Measurements from ENCODE around the gene ASIC2.
"Not testable (repeated sequence)": the region's sequence is repeated elsewhere in the genome, so short reads cannot be mapped to it uniquely, and the experiment has no call there.

ASIC2 gene

DNA sequence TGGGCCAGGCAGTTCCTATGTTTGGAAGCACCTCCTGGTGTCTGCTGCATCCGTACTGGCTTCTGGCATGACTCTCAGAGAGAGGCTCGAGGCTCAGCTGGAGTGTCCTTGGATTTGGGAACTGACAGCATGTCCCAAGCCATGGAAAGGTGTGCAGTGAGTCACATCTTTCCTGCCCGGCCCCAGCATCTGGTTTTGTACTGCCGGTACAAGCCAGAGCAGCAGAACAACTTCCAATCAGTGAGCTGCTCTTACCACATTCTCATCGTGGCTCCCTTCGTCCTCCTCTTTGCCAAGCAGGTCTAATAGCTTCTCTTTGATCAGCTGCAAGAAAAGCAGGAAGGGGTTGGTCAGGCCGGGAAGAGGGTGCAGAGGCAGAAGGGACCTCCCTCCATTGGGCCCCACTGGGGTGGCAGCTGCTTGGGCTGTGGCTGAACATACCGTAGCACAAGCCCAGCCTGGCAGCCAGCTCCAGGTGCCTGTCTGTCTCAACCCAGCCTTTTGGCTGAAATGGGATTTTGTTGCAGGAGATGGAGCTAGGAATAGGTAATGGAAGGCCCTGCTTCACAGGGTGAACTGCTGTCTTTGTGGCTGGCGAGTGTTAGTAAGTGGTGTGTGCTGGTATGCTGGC, 277.3 kb downstream of the ASIC2 start:
- no peak for DNase-seq

DNA sequence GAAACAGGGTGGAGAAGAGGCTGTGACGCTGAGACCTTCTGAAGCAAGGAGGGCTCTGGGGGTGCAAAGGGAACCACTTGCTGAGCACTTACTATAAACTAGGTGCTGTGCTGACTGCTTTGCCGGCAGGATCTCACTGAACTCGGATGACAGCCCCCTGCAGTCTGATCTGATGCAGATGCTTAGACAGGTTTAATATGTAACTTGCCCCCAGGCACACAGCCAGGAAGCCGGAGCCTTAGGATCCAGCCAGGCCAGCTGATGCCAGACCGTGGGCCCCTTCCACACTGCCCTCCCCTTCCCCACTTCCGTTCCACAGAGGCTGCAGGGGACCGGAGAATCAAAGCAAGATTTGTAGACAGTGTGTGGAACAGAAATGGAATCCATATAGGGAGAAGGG, 278.3 kb downstream of the ASIC2 start:
- DNase-seq, result no peak

DNA sequence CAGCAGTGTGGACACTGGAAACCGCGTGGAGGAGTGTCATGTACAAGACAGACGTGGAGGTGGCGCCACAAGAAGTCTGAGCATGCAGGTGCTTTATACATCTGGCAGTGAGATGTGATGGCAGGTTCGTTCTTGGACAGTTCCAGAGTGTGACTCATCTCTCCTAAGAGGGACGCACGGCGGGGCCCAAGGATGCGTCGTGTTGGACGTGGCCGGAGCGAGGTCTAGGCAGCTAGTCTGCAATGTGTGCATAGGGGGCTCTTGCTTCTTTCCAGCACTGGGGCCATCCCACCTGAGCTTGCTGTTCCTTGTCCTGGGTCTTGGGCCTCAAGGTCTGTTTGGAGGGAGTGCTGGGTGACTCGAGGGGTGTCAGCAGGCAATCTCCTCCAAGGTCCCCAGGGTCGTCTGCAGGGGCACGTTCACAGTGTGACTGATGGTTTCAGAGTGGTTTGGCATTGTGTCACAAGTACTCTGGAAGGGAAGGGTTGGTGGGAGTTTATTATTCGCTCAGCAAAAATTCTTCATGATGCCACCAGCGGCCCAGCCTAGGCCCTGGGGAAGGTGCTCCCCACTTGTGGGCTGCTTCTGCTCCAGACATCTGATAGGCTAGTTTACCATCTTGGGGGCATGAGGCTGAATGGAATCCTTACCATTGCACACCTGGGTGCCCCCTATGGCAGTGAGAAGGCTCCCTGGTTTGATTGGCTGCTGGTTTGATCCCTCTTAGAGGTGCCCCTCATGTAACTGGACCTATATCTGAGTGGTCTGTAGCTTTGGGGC, 279.3 kb downstream of the ASIC2 start:
- no peak for DNase-seq

- DNase-seq, result no peak
Observed at GRCh38 chr17:33012522-33013033, 280.5 kb downstream of the ASIC2 start.

DNA sequence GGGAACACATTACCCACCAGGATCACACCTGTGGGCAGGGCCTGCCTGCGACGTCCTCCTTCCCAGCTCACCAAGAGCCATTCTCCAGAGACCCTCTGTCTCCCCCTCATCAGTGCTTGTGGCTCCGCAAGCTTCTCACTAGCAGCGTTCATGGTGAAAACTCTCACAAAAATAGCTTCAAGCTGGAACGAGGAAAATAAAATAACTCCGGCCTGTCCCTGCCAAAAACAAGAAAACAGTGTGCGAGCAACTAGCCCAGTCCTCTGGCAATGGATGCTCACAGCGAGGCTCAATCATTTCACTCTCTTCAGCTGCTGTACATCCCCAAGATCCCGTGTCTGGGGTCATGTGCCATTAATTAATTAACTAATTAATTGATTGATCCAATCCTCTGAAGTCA, 283.5 kb downstream of the ASIC2 start:
- no peak for DNase-seq

- no peak for DNase-seq
Observed at GRCh38 chr17:33007186-33007585, 285.9 kb downstream of the ASIC2 start.

DNA sequence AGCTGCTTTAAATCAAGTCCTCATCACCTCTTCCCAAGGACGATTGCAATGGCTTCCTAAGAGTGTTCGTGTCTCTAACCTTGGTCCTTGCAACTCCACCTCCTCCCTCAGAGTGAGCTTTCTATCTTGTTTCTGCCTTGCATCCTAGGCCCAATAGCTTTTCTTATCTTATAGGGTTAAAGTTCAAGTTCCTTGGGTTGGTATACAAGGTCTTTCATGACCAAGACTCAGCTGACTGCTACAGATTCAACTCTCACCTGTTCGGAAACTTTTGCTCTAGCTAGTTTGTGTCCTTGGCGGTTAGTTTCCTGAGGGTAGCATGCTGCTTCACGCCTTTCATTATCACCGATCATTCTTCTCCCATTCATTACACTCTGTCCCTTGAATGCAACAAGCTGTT, 290.8 kb downstream of the ASIC2 start:
- no peak for DNase-seq

DNA sequence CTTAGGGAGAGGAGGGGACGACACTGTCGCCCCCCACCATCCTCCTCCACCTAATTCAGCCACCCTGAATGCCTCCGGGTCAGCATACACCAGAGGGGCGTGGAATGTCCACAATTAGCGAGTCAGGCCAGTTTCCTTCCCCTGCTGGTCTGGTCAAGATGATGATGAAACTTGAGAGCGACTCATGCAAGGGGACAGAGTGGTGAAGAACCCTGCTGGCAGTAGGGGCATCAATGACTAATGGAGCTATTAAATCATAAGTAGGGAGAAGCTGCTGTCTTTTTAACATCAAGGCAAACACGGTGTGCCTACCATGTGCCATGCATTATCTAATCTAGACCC, 294.2 kb downstream of the ASIC2 start:
- peak; percentile 67 for DNase-seq

DNA sequence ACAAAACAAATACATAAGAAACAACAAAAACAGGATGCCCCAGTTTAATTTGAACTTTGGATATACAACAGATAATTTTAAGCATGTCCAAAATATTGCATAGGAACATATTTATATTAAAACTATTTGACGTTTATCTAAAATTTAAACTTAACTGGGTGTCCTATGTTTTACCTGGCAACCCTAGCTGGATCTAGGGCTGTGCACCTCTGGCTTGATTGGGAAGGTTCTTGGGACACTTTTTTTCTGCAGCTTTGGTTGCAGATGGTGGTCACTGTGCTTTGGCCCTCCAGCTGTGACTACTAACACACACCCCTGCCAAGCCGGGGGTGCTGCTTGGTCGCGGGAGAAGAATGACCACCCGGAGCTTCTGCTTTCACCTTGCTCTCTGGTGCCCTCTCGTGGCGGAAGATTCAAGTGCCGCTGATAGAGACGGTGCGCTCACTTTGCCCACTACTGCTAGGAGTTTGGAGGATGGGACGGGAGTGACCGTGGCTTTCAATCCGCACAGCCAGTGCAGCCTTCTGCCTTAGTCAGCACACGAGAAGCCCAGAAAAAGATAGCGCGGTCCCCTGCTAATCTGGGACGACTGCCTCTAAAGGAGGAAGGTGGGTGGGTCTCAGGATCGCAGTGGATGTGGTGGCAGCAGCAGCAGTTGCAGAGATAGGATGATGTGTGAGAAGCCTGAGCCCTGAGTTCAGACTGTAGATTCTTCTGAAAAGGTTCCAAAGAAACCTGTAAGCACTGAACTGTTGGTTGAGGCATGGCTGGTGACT, 294.8 kb downstream of the ASIC2 start:
- peak; percentile 44 for DNase-seq

- DNase-seq, result no peak
Observed at GRCh38 chr17:32995416-32996045, 297.6 kb downstream of the ASIC2 start.

DNA sequence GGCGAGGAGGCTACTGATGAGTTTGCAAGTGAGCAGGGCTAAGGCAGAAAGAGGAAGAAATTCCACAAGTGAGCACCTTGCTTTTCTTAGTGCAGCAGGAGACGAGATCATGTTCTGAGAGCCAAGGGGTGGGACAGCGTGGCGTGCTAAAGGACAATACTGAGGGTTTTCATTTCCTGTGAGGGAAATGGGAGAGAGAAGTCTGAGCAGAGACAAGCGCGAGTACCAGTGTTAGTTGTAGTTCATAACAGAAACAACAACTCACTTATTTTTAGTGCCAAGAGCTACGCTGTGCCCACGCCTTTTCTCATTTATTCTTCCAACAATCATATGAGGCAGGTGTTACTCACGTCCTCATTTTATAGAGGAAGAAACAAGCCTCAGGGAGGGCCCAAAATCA, 299.1 kb downstream of the ASIC2 start:
- no peak for DNase-seq

DNA sequence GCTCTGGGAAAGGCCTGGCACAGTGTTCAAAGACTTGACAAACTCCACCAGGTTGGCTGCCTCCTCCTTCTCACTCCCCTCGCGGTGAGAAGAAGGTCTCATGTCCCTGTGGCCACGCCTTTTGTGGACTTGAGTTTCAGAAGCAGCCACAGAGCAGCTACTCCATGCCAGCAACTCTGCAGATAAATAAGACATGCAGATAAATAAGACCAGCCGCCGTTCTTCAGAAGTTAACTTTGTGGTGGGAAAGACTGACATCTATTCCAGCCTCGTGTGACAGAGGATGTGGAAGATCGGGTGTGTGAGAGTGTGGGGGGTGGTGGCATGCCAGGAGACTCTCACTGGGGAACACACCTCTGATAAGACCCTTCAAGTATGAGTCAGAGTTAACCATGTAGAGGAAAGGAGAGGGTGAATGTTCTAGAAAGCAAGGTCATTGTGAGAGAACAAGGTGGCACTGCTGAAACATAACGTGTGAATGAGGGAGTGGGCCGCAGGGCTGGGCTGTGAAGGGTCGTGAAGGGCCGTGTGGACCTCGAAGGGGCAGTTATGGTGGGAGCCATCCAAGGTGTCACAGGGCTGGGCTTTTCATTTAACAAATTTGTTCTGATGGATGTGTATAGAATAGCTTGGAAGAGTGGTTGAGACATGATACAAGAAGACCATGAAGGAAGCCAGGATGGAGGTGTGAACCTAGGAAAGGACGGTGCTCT, 300.6 kb downstream of the ASIC2 start:
- DNase-seq, result no peak

DNA sequence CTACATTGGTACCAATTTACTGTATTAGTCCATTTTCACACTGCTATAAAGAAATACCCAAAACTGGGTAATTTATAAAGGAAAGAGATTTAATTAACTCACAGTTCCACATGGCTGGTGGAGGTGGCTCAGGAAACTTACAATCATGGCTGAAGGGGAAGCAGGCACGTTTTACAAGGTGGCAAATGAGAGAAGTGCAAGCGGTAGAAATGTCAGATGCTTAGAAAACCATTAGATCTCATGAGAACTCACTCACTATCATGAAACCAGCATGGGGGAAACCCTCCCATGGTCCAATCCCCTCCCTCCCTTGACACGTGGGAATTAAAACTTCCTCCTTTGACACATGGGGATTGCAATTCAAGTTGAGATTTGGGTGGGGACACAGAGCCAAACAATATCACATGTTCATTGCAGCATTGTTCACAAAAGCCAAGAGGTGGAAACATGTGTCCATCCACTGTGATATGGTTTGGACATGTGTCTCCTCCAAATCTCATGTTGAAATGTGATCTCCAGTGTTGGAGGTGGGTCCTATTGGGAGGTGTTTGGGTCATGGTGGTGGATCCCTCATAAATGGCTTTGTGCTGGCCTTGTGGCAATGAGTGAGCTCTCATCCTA, 304.5 kb downstream of the ASIC2 start:
- DNase-seq, result no peak

DNA sequence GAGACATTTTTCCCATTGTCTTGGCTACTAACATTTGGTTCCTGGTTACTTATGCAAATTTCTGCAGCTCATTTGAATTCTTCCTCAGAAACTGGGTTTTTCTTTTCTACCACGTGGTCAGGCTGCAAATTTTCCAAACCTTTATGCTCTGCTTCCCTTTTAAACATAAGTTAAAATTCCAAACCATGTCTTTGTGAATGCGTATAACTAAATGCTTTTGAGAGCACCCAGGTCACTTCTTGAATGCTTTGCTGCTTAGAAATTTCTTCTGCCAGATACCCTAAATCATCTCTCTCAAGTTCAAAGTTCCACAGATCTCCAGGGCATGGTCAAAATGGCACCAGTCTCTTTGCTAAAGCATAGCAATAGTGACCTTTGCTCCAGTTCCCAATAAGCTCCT, 305.2 kb downstream of the ASIC2 start:
- not testable (repeated sequence) for DNase-seq

- DNase-seq, result not testable (repeated sequence)
Observed at GRCh38 chr17:32987453-32987805, 305.7 kb downstream of the ASIC2 start.

GRCh38 chr17:32985050-32985756, 307.9 kb downstream of the ASIC2 start:
- DNase-seq, result no peak

DNA sequence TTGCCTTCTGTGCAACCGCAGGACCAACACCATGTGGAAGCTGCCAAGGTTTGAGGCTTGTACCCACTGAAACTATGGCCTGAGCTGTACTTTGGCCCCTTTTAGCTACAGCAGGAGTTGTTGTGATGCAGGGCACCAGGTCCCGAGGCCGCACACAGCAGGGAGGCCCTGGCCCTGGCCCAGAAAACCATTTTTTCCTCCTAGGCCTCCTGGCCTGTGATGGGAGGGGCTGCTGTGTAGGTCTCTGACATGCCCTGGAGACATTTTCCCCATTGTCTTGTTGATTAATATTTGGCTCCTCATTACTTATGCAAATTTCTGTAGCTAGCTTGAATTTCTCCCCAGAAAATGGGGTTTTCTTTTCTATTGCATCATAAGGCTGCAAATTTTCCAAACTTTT, 311.5 kb downstream of the ASIC2 start:
- DNase-seq, result not testable (repeated sequence)

DNA sequence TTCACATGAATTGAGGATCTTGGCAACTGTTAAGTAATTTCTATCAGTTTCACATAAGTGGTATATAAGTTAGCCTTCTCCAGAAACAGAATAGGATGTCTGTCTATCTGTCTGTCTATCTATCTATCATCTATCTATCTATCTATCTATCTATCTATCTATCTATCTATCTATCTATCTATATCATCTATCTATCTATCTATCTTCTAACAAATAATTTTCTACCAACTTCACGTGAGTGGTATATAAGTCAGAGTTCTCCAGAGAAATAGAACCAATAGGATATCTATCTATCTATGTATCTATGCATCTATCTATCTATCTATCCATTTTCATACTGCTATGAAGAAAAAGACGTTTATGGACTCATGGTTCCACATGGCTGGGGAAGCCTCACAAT, 312.9 kb downstream of the ASIC2 start:
- no peak for DNase-seq

DNA sequence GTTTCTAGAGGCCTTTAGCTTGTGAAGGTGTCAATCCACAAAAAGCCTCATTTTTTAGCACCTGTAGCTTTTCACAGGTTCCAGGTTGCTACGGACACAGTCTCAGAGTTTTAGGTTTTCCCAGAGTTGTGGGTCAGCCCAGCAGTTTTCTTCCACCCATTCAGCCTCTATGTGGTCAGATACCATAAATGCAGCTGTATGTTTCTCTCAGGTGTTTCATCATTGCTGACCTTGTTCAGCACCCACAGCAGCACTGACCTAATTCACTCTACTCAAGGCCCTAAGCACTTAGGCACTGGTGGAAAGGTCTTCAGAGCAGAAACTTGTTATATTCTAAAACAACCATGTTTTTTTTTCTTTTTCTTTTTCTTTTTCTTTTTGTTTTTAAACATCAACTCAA, 316.5 kb downstream of the ASIC2 start:
- DNase-seq, result no peak

DNA sequence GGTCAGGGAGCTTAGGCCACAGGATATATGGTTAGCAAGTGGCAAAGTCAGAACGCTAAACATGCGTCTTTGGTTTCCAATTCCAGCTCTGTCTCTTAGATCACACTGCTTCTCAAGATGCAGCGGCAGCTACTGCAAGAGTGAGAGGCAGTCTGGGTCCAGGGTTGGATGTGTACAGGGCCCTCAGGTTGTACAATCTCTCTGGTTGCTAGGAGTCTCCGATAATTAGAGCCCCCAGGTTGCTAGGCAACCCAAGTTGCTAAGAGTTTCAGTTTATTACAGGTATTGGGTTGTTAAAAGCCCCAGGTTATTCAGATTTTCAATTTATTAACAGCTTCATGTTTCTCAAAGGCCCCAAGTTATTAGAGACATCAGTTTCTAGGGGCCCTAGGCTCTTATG, 317.0 kb downstream of the ASIC2 start:
- DNase-seq, result no peak

- no peak for DNase-seq
Observed at GRCh38 chr17:32971171-32971570, 321.9 kb downstream of the ASIC2 start.

DNA sequence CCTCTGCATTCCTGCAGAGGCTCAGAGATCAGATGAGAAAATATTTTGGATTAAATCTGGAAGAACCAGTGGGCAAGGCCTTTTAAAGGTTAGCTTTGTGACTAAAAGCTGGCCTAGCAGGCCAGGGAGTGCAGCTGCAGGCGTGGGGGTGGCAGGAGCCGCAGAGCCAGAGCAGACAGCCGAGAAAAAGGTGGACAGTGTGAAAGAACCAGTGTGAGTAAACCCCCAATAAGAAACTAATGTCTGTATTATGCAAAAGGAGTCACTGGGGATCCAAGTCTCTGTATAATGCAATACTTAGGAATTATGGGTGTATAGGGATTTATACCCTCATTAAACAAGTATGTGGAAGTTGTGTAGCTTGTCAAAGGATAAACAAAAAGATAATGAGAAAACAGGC, 322.8 kb downstream of the ASIC2 start:
- no peak for DNase-seq
